DMS53 treated with DMSO at 0.1 percent for 48 hours (cell line): Measurements from ENCODE around the gene SPACA5.
"Not testable (repeated sequence)": the region's sequence is repeated elsewhere in the genome, so short reads cannot be mapped to it uniquely, and the experiment has no call there.

ENCODE experiments used
- DNase-seq: peaks from one replicate; lab custom pipeline; 2025; ENCODE audit not compliant: unreplicated experiment; lab: John Stamatoyannopoulos, UW

Gene SPACA5

GRCh38 chrX:48006688-48007087 is at the start of gene SPACA5:
Gene SPACA5, plus strand, starts transcription at chrX:48006988. Its CDS starts 815 bp downstream, at chrX:48007803.
- DNase-seq = not testable (repeated sequence)

DNA sequence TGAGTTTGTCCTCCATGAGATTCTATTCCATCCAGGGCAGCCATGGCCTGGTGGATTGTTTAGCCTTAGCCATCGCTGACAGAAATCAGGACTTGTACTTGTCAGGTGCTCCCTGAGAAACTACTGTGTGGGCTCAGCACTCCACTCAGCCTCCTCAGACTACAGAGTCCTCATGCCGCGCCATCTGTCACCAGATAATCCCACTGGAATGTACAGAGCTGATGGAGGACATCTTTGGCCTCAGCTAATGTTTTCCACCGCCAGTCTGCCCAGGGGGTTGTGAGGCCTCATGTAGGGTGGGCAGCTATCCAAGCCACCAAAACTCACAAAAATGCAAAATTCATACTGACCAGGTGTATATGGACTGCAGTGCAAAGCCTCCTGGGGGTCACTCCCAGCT is 48.6 kb upstream of the SPACA5 start:
- not testable (repeated sequence) for DNase-seq

DNA sequence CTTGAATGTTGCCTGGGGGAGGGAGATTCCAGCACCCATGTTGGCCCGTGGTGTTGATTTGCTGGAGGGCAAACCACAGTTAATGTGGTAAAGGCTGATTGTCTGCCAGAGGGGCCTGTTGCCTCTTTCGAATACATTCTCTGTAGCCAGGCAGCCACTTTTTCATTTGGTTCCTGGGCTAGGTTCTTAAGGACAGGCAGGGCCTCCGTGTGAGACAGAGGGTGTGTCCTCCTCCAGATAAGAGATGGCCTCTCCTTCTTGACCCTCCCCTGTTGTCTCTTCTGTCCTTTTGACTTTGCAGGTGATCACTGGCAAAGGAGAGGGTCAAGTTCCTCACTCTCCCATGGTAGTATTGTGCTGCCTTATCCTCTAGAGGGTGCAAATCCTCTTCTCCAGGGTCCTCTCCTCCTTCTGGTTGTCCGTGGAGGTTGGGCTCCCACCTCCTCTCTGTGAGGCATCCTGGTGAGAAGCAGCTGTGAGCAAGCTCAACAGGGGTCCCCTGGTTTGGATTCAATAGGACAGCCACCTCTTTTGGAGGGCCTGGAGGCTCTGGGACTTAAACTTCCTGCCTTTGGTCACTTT is 47.9 kb upstream of the SPACA5 start:
- DNase-seq = peak; percentile 3

- DNase-seq = no peak
These were observed 46.4 kb upstream of the SPACA5 start for GRCh38 chrX:47960406-47960805.

DNA sequence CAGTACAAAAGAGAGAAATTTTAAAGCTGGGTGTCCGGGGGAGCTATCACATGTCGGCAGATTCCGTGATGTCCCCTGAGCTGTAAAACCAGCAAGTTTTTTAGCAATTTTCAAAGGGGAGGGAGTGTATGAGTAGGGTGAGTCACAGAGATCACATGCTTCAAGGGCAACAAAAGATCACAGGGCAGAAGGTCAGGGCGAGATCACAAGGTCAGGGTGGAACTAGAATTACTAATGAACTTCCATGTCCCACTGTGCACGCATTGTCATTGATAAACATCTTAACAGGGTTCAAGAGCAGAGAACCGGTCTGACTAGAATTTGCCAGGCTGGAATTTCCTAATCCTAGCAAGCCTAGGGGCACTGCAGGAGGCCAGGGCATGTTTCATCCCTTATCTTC is 45.0 kb upstream of the SPACA5 start:
- DNase-seq = not testable (repeated sequence)

- DNase-seq = not testable (repeated sequence)
These were observed 41.3 kb upstream of the SPACA5 start for GRCh38 chrX:47965526-47965925.

DNA sequence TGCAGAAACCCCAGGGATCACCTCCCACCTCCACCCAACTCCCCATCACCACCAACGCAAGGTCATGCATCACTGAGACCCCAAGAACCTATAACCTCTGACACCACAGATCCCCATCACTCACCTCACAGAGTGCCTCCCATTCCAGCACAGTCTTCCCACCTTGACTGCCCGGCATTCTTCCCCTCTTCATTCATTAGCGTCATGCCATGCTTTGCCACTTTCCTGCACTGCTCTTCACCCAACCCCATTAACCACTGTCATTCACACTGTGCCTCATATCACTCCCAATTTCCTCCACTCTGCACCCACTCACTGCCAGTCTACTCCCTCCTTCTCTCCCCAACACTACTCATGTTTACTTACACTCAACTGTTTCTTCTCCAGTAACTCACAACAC is 33.6 kb upstream of the SPACA5 start:
- no peak for DNase-seq

GRCh38 chrX:47976254-47977151 is 30.3 kb upstream of the SPACA5 start:
- no peak for DNase-seq

GRCh38 chrX:47991263-47992094 is 15.3 kb upstream of the SPACA5 start:
- no peak for DNase-seq

- DNase-seq = no peak
These were observed 14.8 kb upstream of the SPACA5 start for GRCh38 chrX:47992095-47992380.

- DNase-seq = no peak
These were observed 14.1 kb upstream of the SPACA5 start for GRCh38 chrX:47992669-47993068.

DNA sequence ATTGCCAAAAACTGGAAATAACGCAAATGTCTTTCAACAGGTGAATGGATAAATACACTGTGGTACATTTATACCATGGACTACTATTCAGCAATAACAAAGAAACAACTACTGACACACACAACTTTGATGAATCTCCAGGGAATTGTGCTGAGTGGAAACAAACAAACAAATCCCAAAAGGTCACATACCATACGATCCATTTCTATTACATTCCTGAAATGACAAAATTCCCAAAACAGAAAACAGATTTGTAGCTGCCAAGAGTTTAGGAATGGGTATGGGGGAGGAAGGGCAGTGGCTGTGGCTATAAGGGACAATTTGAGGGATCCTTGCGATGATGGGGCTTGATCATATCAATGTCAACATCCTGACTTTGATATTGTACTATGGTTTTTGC is 5.5 kb upstream of the SPACA5 start:
- DNase-seq = no peak

DNA sequence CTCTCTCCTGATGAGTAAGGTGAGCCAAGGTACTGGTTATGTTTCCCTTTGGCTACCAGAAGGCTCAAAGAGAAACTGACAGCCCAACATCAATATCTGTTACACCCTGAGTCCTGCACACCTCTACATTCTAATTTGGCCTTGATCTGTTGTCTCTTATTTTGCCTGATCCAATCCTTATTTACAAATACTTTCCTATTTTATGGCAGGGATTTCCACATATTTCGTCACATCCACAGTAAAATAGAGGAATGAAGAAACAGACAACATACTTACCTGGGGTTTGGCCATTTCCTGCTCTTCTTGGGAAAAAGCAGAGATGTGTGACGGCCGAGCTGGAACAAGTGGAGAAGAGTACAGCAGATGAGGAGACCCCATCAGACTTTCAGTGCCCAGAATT is 4.5 kb upstream of the SPACA5 start:
- DNase-seq = no peak

GRCh38 chrX:48002929-48003328 is 3.9 kb upstream of the SPACA5 start:
- DNase-seq = no peak

GRCh38 chrX:48003367-48003757 is 3.4 kb upstream of the SPACA5 start:
- DNase-seq = no peak

DNA sequence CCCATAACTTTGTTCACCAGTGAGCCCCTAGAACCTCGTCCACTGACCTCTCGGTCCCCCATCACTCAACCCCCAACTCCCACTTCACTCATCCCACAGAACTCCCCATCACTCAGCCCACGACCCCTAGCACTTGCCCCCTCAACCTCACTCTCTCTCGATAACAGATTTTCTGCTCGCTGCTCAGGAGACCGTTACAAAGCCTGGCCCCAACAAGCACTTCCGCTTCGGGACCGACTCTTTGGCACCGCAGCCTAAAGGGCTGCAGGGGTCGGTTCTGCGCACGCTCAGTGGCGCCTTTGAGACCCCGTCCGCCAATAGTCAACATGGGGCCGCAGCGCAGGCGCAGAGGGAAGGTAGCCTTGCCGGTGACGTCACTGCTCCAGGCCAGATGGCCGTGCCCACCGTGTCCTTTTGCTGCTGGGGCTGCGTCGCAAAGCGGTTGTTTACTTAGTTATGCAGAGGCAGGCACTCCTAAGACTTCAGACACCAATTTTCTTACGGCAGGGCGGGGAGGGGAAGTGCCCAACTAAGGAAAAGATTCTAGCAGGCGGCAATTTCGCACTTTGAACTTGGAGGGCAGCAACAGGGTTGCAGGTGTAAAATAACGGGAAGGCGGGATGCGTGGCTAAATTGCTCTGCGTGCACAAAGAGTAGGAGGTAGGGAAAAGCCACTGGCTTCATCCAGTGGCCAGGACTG is 2.9 kb upstream of the SPACA5 start, which contains the start of gene ZNF182:
ZNF182 (minus strand) TSS at position 232 of the 700 bp plus-strand sequence. CDS start 1,380 bp downstream, outside the sequence.
- peak; percentile 88 for DNase-seq

GRCh38 chrX:48009445-48009960 is 2.7 kb downstream of the SPACA5 start:
- not testable (repeated sequence) for DNase-seq

DNA sequence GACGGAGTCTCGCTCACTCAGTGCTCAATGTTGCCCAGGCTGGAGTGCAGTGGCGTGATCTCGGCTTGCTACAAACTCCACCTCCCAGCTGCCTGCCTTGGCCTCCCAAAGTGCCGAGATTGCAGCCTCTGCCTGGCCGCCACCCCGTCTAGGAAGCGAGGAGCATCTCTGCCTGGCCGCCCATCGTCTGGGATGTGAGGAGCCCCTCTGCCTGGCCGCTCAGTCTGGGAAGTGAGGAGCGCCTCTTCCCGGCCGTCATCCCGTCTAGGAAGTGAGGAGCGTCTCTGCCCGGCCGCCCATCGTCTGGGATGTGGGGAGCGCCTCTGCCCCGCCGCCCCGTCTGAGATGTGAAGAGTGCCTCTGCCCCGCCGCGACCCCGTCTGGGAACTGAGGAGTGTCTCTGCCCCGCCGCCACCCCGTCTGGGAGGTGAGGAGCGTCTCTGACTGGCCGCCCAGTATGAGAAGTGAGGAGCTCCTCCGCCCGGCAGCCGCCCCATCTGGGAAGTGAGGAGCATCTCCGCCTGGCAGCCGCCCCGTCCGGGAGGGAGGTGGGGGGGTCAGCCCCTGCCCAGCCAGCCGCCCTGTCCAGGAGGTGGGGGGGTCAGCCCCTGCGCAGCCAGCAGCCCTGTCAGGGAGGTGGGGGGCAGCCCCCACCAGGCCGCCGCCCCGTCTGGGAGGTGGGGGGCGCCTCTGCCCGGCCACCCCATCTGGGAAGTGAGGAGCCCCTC is 10.0 kb downstream of the SPACA5 start:
- DNase-seq = not testable (repeated sequence)

GRCh38 chrX:48019892-48020291 is 13.1 kb downstream of the SPACA5 start:
- not testable (repeated sequence) for DNase-seq

DNA sequence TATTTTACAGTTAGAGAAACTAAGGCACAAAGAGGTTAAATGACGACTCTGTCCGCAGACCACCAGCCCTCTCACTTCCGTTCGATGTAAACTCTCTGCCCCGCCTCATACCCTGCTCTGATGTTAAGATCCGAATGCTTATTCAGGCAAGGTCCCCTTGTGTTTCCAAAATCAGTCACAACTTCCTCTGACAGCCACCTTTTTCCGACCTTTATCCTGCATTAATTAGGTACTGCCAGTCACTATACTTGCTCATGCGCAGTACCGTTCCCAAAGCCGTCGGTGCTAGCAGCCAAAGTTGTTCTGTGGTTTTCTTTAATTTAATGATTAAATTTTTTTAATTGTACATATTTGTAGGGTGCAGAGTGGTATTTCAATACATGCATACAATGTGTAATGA is 13.7 kb downstream of the SPACA5 start:
- DNase-seq = not testable (repeated sequence)
